Dermis microvascular lymphatic vessel endothelial cell (primary cell): ENCODE results near the gene OPRL1. TPM values are rescaled to one million over a fixed set of nuclear protein-coding genes. Genes with fewer than 3 reads are reported as not detected.

Experiments
- DNase-seq, 2 donors: peaks; one replicate each; pipeline versions ENCODE4 v3.0.0 to v3.0.0-alpha.2; 2010; ENCODE audit warnings: low read depth in 2 of 2
- total RNA-seq: library from RNA; depleted of rRNA; stranded (reverse); fragments of >200 nt; gene quantifications from 2 replicates; pipeline ENCODE4 v1.2.1, GENCODE V29; 2014

The OPRL1 gene
- total RNA-seq, 1 donor from 2014 or later = 2.3 TPM

DNA sequence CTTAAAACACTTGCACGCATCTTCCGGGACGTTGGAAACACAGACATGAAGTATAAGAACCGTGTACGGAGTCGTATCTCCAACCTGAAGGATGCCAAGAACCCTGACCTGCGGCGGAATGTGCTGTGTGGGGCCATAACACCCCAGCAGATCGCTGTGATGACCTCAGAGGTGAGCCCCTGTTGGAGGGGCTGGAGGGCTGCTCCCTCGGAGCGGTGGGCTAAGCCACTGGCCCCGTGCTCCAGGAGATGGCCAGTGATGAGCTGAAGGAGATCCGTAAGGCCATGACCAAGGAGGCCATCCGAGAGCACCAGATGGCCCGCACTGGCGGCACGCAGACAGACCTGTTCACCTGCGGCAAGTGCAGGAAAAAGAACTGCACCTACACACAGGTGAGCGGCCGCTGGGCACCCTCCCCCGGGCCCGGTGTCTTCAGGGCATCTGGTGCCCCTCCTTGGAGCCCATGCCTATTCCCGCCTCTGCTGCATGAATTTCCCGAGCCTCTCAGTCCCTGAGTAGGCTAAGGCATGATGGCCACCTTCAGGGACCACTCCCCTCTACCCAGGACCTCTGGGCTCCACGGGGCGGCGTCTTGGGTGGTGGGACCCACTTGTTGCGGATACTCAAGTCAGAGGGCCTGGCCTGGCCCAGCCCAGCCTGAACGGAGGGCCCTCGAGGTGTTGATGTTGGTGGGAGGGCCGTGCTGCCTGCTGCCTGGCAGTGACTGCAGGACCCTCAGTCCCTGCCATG, 9.5 kb upstream of the OPRL1 start:
- DNase-seq = no peak

DNA sequence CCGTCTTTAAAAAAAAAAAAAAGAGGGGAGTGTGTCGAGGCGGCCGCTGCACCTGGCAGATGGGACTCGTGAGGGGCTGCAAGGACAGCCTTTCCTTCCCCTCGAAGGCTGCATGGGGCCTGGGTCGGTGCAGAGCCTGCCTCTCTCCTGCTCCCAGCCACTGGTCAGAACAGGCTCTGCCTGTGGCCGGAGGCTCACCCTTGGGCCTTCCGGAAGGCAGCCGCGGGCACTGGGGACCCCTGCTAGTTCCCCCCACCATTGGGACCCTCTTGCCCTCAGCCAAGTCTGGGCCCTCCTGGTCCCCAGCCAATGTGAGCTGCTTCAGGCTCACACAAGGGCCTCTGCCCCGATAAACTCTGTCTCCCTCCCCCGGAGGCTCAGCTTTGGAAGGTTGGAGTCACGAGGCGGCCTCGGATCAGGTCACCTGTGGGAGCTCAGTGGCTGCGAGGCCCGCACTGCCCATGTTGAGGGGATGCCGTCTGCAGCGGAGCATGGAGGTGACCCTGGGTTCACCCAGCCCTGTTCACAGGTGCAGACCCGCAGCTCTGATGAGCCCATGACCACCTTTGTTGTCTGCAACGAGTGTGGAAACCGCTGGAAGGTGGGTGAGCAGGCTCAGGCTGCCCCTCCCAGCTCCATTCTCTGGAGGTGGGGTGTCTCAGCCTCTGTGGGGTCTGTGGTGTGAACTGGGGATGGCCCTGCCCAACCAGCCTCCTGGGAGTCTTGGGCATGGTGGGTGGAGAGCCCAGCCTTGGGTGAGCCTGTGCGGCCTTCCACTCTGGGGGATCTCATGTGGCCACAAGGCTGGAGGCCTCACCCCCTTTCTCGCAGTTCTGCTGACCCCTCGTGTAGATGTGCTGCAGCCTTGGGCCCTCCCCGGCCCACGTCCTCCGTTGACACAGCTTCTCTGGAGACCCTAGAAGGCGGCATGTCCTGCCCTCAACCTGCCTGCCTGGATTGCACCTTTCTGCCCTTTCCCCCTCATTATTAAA, 8.2 kb upstream of the OPRL1 start:
- no peak for DNase-seq

DNA sequence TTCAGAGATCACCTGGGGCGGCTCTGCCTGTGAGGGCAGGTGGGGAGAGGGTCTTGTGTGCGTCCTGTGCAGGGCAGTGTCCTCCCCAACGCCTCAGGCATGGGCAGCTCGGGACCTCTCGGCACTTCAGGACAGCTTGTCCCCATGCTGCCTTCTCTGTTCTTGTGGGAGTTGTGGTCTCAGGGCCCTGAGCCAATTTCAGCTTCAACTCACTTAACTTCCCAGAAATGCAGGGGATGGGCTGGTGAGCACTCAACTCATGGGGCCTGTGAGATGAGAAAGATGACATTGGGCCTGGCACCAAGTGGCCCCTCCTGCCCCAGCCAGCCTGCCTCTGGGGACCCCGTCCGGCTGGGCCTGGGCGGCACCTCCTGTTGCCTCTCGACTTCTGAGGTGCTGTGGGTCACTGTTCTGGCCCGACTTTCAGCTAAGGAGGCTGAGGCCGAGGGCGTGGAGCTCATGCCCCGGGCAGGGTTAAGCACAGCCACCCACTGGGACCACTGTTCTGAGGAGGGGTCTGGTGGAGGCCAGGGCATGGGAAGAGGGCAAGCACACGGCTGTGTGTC, 7.3 kb upstream of the OPRL1 start:
- no peak for DNase-seq

DNA sequence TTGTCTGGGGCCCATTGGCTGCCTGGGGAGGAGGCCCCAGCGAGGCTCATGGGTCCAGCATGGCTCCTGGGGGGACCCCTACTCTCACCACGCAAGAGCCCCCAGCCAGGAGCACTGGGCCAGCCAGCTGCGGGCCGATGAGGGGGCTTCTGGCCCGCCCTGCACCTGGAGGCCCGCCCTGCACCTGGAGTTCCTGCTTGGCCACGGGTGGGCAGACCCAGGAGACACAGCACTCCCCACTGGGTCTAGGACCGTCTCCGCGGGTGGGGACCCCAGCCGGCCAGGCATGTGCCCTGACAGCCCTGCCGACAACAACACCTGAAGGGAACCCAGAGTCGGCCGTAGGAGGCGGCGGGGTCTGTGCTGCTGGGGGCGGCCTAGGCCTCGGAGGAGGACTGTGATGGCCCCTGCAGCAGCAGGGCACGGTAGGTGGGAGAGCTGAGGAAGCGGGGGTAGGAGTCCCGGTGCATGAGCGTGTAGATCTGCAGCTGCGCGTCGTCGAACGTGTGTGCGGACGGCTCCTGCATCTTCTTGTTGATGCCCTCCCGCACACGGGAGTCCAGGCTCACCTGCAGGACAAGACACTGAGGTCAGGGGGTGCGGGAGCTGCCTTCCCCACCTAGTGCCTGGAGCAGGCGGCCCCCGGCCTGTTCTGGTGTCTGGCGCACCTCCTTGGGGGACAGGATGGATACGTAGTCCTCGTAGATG, 6.3 kb upstream of the OPRL1 start:
- no peak for DNase-seq

DNA sequence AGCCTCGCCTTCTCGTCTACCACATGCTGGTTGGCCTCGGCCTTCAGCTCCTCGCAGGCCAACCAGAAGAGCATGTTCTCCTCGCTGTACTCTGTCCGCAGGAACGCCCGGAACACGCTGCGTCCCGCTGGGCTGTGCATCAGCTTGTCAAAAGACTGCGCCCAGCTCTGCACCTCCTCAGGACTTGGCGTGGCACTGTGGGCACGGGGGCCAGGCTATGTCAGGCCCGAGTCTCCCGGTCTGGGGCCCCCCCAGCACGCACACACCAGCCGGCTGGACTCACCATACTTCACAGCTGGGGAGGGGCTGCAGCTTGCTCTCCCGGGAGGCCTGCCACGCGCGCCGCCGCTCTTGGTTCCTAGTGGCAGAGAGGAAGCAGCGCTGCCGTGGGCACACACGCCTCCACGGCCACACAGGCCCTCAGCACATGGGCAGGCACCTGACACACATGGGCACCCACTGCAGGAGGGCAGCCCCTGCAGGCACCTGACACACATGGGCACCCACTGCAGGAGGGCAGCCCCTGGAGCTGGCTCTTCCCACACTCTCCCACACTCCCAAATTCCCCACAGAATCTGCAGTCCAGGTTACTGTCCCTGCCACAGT, 5.6 kb upstream of the OPRL1 start:
- no peak for DNase-seq

DNA sequence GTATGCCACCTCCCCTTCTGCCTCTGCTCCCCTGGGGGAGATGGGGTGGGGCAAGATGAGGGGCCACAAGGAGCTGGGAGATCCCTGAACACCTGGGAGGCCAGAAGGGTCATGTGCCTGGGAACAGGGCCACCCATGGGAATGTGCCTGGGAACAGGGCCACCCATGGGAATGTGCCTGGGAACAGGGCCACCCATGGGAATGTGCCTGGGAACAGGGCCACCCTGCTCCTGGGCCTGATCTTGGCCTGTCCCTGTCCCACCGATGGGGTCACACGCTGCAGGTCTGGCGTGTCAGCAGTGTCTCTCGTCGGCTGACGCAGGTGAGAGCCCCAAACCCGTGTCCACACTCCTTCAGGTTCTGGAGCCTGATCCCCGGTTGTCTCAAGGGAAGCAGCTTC, 4.9 kb upstream of the OPRL1 start:
- DNase-seq = no peak

DNA sequence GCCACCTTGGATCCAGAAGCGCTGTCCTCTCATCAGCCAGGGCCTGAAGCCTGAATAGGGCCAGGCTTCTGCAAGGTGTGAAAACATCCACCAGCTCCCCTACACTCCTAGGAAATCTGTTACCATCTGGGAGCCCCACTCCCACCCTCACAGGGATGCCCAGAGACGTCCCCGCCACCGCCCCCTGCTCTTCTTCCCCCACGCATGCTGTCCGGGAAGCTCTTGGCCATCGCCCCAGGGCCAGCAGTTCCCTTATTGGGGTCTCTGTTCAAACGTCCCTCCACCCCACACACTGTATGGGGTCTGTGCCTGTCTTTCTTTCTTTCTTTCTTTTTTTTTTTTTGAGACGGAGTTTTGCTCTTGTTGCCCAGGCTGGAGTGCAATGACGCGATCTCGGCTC, 4.3 kb upstream of the OPRL1 start:
- no peak for DNase-seq

DNA sequence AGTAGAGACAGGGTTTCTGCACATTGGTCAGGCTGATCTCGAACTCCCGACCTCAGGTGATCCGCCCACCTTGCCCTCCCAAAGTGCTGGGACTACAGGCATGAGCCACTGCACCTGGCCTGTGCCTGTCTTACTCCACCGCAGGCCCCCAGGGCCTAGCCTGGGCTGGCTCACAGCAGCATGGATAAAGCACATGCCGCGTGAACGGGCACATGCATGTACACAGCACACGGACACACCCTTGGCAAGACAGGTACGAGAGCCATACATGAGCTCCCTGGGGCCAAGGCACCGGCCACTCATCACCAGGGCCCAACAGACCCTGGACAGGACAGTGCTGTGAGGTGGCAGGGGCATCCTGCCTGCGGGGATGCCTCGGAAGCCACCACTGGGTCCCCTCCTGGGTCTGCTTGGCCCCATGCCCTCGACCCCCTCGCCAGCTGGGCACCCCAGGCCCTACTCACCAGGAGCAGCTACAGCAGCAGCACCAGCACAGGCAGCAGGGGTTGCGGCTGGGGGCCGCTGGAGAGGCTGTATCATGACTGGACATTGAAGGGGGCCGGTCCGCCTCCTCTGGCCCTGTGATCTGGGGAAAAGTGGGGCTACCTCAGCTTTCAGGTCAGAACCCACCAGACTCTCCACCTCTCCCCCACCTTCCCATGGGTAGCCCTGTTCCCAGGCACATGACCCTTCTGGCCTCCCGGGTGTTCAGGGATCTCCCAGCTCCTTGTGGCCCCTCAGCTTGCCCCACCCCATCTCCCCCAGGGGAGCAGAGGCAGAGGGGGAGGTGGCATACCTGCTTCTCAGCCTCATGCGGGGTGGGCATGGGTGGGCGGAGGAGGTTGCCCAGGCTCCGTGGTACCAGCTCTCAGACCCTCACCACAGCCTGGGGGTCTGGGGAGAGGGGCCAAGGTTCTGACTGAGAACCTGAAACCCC, 3.6 kb upstream of the OPRL1 start:
- DNase-seq = no peak

DNA sequence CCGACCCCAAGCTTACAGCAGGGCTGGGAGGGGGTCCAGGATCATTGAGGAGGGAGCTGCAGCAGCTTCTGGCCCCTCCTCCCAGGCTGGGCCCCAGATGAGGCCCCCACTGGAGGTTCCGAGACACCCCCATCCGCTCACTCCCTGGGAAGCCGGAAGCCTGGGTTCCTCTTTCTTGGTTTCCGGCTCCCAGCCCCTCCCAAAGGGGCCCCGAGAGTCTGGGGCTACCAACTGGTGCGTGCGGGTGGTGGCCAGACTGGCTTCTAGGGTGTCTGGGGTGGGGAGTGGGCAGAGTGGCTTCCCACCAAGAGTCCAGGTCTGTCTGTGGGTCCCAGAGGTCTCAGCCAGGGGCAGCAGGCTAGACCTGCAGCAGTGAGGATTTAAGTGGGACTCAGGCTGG, 2.8 kb upstream of the OPRL1 start:
- no peak for DNase-seq

DNA sequence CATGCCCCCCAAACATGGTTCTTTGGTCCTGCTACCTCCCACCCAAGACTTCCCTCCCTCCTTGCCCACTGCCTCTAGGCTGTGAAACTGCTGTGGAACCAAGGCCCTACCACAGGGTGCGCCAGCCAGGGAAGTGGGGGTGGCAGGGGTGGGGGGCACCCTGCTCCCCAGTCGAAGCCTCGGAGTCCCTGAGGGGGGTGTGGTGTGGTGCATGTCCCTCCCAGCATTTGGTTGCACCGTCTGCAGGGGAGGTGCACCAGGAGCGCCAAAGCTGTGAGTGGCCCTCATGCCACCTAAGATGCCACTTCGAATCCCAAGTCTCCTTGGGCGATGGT, 2.4 kb upstream of the OPRL1 start:
- DNase-seq = no peak

DNA sequence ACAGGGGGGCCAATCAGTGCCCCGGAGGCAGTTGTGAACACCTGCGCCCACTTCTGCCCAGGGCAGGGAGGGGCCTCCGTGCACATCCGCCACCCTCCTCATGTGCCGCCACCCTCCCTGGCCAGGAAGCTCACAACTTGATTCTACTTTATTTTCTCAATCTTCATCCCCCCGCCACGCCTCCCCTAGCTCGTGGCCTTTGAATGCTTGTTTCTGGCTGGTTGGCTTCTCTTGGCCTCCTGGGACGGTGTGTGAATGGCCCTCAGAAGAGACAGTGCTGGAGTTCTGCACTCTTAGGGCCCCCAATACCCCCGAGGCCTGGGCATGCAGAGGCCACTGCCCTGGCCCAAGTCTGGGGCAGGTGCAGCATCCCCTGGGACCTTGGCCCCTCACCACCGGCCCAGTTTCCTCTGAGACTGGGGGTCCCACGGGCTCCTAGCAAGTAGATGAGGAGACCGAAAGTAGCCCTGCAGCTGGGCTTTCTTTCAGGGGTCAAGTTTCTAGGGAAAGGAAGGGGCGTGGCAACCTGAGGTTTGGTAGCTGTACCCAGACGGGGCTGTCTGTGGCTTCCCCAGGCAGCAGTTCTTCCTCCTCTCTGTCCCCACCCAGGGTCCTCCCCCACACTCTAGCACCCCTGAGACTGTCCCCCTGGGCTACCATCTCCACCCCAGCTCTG, 1.9 kb upstream of the OPRL1 start:
- no peak for DNase-seq

DNA sequence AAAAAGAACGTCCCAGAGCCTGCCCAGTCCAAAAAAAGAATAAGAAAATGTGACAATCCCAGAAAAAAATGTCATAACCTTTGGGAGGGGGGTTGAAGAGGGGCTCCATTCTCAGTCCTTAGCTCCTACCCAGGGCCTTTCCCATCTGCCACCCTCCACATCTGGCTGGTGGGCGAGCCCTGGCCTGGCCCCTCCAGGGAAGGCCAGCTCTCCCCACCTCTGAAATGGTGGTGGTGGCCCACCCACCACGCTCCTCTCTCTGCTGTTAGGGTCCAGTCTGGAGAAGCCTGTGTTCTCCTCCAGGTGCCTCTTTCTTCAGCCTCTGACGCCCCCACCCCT, 979 bp upstream of the OPRL1 start:
- DNase-seq = no peak

DNA sequence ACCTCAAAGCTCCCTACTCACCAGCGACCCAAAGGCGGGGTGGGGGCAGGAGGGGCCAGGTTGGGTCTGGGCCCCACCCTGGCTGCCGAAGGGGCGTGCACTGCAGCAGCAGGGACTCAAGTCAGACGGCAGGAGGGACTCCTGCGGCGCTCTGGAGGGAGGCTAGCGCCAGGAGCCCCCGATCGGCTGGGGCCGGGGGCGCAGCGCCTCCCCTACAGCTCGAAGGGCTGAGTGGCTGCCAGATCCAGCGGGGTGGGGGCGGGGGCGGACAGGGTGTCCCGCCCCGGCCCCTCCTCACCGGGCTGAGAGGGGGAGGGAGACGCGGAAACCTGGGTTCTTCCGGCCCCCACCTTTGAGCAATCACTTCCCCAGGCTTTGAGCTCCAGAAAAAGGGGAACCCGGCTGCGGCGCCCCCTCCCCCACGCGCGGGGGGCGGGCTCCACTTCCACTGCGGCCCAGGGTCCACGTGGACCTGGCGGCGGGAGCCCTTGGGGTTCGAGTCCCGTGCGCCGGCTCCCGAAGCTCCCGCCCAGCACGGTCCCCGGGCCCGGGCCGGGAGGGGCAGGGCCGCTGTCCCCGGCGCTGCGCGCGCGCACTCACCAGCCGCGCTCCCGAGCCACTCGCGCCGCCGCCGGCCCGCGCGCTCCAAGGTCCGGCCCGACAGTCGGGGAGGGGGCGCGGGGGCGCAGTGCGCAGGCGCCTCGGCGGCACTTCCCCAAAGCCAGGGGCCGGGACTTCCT, 439 bp upstream of the OPRL1 start, which contains the start of gene RGS19:
Gene RGS19, minus strand, starts transcription at position 246 of the 740 bp plus-strand sequence. CDS start 2,632 bp downstream, outside the sequence.
- peak; percentile 47 to 83 for DNase-seq

DNA sequence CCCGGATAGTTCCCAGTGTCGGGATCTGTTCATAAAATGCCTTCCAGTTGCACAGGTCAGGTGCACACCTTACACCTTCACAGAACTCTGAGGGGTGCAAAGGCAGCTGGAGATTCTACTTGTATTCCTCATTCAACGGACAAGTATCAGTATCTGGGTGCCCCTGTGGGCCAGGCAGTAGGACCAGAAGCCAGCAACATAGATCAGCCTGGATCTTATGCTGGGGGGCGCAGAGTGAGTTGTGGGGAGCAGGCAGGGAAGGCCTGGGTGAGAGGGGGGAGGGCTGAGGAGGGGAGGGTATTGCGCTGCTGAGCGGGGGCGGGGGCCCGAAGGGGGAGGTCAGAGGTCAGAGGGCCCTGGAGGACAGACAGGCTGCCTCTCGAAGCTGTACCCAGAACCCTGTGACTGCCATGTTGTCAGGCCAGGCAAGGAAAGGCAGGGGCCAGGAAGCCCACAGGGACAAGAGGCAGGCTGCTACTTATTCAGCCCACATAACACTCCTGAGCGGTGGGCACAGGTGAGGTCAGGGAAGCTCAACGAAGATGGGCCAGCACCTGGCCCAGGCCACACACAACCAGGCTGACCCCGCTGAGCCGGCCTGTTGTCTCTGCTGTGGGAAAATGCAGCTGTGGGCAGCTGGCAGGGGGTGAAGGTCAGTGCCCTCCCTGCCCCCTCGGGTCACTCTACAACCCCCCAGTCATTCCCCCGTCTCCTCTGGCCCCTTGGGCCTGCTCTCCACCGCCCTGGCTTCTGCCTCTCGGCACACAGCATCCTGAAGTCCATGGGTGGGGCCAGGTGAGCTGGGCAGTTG, 1.1 kb downstream of the OPRL1 start:
- no peak for DNase-seq

DNA sequence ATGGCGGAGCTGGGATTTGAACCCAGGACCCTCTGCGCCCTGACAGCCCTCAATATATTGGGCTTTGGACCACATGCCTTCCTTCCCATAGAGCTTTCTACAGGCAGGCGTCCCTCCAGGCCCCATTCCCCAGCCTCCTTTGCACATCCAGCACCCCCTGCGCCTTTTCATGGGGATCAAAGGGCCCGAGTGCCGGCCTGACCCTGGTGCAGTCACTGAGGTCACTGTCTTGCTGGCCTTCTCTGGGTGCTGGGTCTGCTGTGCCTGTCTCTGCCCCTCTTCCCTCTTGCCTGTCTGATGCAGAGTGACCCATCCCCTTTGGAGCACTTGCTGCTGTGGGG, 1.7 kb downstream of the OPRL1 start:
- DNase-seq = no peak

DNA sequence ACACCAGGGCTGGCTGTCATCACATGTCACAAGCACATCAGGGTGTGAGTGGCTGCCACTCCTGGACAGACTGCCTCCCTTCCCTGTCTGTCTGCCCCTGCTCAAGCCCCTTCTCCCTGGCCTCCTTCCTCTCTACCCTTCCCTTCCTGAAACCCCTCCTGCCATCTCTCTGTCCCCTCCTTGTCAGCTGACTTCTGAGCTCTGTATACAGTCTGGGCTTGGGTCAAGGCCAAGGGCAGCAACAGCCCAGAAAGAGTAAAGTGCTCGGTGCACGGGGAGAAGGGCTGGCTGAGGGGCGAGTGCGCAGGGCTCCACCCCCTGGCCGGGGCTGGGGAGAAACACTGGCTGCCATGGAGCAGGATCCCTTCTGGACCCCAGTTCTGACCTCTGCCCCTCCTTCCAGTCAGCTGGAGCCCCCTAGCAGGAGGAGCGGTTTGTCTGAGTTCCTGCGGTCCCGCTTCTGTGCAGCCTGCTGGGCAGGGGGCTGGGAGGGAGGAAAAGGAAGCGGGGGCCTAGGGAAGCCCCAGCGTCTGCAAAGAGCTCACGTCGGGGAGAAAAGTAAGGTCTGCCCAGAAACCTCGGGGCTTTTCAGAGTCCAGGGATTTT, 2.3 kb downstream of the OPRL1 start:
- DNase-seq = no peak

DNA sequence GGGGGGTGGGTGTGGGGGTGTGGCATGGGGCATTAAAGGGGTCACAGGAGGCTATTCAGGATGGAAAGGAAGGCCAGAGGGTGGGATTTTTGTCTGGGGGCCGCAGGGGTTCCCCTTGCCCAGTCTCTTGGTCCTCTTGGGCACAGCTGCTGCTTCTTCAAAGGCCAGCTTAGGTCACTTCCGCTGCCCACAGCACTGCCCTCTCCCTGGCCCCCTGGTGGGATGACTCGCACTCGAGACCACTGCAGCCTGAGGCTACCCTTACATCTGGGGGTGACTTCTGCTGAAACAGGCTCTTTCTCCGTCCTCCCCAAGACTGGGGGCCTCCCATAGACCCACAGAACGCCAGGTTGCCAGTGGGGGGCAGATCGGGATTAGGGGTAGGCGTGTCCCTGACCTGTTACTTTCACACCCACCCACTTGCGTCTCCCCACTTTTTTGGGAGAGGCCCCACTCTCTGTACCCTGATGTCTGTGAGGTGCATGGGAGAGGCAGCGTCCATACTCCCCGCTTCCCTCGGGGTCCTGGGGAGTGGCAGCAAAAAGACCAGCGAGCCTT, 3.0 kb downstream of the OPRL1 start:
- no peak for DNase-seq
